Lung (tissue), 12 donors: ENCODE results near the gene PCDHGA12. TPM values are rescaled to one million over a fixed set of nuclear protein-coding genes. Genes with fewer than 3 reads are reported as not detected.
"Not testable (repeated sequence)": the region's sequence is repeated elsewhere in the genome, so short reads cannot be mapped to it uniquely, and the experiment has no call there.

ENCODE experiments used
- ATAC-seq: fragments of 200-7000 bp; cut with Tn5 transposase; one replicate; pipeline ENCODE4 v1.9.1; 2020; ENCODE audit warnings: moderate number of reproducible peaks; ENCODE audit not compliant: insufficient read depth, low FRiP score
- DNase-seq, 3 donors: peaks; one replicate each; pipeline ENCODE4 v3.0.0-alpha.2; 2013 to 2017
- H3K27ac ChIP-seq, 2 donors: one replicate each; pipeline ENCODE4 v1.5.1; 2013; ENCODE audit warnings: mild to moderate bottlenecking in 2 of 2, moderate library complexity in 2 of 2, control low read depth in 1 of 2, inconsistent platforms in 1 of 2, low read depth in 1 of 2, low read length in 1 of 2
- H3K27me3 ChIP-seq, 3 donors: one replicate each; pipeline ENCODE4 v1.5.1; 2013; ENCODE audit warnings: low read length in 2 of 3; ENCODE audit not compliant: control insufficient read depth in 3 of 3, insufficient read depth in 3 of 3
- H3K36me3 ChIP-seq, 4 donors: one replicate each; pipeline ENCODE4 v1.5.1; 2013; ENCODE audit warnings: low read length in 4 of 4, mild to moderate bottlenecking in 1 of 4, moderate library complexity in 1 of 4; ENCODE audit not compliant: control insufficient read depth in 4 of 4, insufficient read depth in 4 of 4
- H3K4me1 ChIP-seq, 5 donors: one replicate each; pipeline ENCODE4 v1.5.1; 2013; ENCODE audit warnings: low read length in 5 of 5, mild to moderate bottlenecking in 2 of 5, moderate library complexity in 1 of 5; ENCODE audit not compliant: control insufficient read depth in 5 of 5, insufficient read depth in 5 of 5
- H3K4me3 ChIP-seq: one replicate; pipeline ENCODE4 v1.5.1; 2013; ENCODE audit warnings: mild to moderate bottlenecking, control low read depth, moderate library complexity
- H3K9ac ChIP-seq, 2 donors: one replicate each; pipeline ENCODE4 v1.5.1; 2013; ENCODE audit warnings: low read length in 2 of 2, control low read depth in 1 of 2; ENCODE audit not compliant: insufficient read depth in 1 of 2
- H3K9me3 ChIP-seq, 4 donors: one replicate each; pipeline ENCODE4 v1.5.1; 2013; ENCODE audit warnings: low read length in 3 of 4, mild to moderate bottlenecking in 1 of 4, moderate library complexity in 1 of 4; ENCODE audit not compliant: control insufficient read depth in 4 of 4, insufficient read depth in 3 of 4
- WGBS, 2 donors: extraction: QIAGEN DNeasy Blood & Tissue Kit; methylation state at CpG; one replicate each; pipeline ENCODE4 v1.1.7; 2013; 5-methylcytosine and 5-hydroxymethylcytosine counted together
- polyA plus RNA-seq, 2 donors: library from polyadenylated mRNA; stranded (reverse); fragments of 200-250 nt; gene quantifications; one replicate each; pipeline ENCODE4 v1.2.1, GENCODE V29; 2013
- total RNA-seq, 2 donors: library from RNA; depleted of rRNA in 1 of 2; stranded (reverse); fragments of >200 nt in 1 of 2; gene quantifications; one replicate each; pipeline ENCODE4 v1.2.1, GENCODE V29; 2014 to 2021
- TF ChIP-seq, protein P1 (sequence below): IDR thresholded peaks from 2 replicates; pipeline ENCODE4 v1.5.1; 2012; ENCODE audit warnings: mild to moderate bottlenecking; ENCODE audit errors: control extremely low read depth, extremely low read depth
- donor health status: control.
- donor health status: control.
- donor health status: Bipolar disorder and iron deficiency.
- donor health status: healthy.
- donor health status: DM: yes; HTN: yes; CAD: no.

PCDHGA12 gene
- total and polyA plus RNA-seq, 4 donors, result 1.2 to 7.9 (median 3.6) TPM

DNA sequence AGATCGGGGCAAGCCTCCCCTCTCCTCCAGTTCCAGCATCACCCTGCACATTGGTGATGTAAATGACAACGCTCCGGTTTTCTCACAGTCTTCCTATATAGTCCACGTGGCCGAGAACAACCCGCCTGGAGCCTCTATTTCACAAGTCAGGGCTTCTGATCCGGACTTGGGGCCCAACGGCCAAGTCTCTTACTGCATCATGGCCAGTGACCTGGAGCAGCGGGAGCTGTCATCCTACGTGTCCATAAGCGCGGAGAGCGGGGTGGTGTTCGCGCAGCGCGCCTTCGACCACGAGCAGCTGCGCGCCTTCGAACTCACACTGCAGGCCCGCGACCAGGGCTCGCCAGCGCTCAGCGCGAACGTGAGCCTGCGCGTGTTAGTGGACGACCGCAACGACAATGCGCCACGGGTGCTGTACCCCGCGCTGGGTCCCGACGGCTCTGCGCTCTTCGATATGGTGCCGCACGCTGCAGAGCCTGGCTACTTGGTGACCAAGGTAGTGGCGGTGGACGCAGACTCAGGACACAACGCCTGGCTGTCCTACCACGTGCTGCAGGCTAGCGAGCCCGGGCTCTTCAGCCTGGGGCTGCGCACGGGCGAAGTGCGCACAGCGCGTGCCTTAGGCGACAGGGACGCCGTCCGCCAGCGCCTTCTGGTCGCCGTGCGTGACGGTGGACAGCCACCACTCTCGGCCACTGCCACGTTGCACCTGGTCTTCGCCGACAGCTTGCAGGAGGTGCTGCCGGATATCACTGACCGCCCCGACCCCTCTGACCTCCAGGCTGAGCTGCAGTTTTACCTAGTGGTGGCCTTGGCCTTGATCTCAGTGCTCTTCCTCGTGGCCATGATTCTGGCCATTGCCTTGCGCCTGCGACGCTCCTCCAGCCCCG, 40.9 kb upstream of the PCDHGA12 start:
- Histone ChIP-seq H3K4me1 (no peaks in the 10 kb centered on the region), H3K27ac (no peak overlapping the region), H3K9ac (no peak overlapping the region), H3K9me3 (peaks cover 3 to 48% (median 22%) of the 10 kb centered on the region in 4 donors), H3K4me3 (no peak overlapping the region), H3K27me3 (peaks cover 0 to 2% (median 0%) of the 10 kb centered on the region in 3 donors), H3K36me3 (peaks cover 0 to 19% (median 0%) of the 10 kb centered on the region in 4 donors)
- ATAC-seq (no peak), DNase-seq (no peak)
- WGBS, 2 donors, result 35 to 41% methylated on average over 77 of the region's 77 CpGs
- TF ChIP-seq, protein P1, sequence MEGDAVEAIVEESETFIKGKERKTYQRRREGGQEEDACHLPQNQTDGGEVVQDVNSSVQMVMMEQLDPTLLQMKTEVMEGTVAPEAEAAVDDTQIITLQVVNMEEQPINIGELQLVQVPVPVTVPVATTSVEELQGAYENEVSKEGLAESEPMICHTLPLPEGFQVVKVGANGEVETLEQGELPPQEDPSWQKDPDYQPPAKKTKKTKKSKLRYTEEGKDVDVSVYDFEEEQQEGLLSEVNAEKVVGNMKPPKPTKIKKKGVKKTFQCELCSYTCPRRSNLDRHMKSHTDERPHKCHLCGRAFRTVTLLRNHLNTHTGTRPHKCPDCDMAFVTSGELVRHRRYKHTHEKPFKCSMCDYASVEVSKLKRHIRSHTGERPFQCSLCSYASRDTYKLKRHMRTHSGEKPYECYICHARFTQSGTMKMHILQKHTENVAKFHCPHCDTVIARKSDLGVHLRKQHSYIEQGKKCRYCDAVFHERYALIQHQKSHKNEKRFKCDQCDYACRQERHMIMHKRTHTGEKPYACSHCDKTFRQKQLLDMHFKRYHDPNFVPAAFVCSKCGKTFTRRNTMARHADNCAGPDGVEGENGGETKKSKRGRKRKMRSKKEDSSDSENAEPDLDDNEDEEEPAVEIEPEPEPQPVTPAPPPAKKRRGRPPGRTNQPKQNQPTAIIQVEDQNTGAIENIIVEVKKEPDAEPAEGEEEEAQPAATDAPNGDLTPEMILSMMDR, result no peak

DNA sequence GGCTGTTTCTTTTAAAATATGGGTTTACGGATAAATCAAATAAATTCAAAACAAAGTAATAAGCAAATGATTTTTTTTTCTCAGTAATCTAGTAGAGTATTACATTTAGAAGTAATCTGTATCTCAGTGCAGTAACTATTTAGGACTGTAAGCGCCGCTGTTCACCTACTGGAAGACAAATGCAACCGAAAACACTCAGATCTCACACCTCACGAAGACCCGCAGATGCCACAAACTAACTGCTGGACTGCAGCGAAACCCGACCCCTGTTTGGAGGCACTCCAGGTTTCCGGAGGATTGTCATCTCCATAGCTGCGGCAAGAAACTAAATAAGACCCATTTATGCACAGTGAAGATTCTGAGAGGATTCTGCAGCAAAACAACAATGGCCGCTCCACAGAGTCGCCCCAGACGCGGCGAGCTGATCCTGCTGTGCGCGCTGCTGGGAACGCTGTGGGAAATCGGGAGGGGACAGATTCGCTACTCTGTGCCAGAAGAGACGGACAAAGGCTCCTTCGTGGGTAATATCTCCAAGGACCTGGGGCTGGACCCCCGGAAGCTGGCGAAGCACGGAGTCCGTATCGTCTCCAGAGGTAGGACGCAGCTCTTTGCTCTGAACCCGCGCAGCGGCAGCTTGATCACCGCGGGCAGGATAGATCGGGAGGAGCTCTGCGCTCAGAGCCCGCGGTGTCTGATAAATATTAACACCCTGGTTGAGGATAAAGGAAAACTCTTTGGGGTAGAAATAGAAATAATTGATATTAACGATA, 37.7 kb upstream of the PCDHGA12 start, which contains the start of gene PCDHGA8:
TSS of gene PCDHGA8 (plus strand) at position 205 of the 770 bp plus-strand sequence. CDS start at position 386, 181 bp downstream.
- 27 to 28% methylated on average over 38 of the region's 38 CpGs for WGBS, 2 donors
- H3K4me3 ChIP-seq, result no peak within 1 kb of the TSS
- TF ChIP-seq, protein P1, result no peak
- peaks cover 0 to 19% (median 0%) of the 10 kb centered on the region in 4 donors for H3K36me3 ChIP-seq
- H3K27ac ChIP-seq, result no peak within 1 kb of the TSS
- DNase-seq, result peak in 1 of 3 donors; percentile 17
- H3K4me1 ChIP-seq, result no peaks in the 10 kb centered on the region
- no peak within 1 kb of the TSS for H3K9ac ChIP-seq
- ATAC-seq, result no peak
- H3K9me3 ChIP-seq, result peaks cover 3 to 42% (median 20%) of the 10 kb centered on the region in 4 donors
- H3K27me3 ChIP-seq, result peaks cover 0 to 2% (median 0%) of the 10 kb centered on the region in 3 donors

DNA sequence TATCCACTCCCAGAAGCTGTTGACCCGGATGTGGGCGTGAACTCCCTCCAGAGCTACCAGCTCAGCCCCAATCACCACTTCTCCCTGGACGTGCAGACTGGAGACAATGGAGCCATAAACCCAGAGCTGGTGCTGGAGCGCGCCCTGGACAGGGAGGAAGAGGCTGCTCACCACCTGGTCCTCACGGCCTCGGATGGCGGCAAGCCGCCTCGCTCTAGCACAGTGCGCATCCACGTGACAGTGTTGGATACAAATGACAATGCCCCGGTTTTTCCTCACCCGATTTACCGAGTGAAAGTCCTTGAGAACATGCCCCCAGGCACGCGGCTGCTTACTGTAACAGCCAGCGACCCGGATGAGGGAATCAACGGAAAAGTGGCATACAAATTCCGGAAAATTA, 37.0 kb upstream of the PCDHGA12 start:
- no peak overlapping the region for H3K9ac ChIP-seq
- TF ChIP-seq, protein P1, result no peak
- no peak overlapping the region for H3K27ac ChIP-seq
- no peak for ATAC-seq
- 34 to 35% methylated on average over 21 of the region's 21 CpGs for WGBS, 2 donors
- DNase-seq, result no peak
- no peak overlapping the region for H3K4me3 ChIP-seq
- peaks cover 0 to 2% (median 0%) of the 10 kb centered on the region in 3 donors for H3K27me3 ChIP-seq
- peaks cover 3 to 44% (median 19%) of the 10 kb centered on the region in 4 donors for H3K9me3 ChIP-seq
- H3K36me3 ChIP-seq, result peaks cover 0 to 17% (median 0%) of the 10 kb centered on the region in 4 donors
- H3K4me1 ChIP-seq, result no peaks in the 10 kb centered on the region

DNA sequence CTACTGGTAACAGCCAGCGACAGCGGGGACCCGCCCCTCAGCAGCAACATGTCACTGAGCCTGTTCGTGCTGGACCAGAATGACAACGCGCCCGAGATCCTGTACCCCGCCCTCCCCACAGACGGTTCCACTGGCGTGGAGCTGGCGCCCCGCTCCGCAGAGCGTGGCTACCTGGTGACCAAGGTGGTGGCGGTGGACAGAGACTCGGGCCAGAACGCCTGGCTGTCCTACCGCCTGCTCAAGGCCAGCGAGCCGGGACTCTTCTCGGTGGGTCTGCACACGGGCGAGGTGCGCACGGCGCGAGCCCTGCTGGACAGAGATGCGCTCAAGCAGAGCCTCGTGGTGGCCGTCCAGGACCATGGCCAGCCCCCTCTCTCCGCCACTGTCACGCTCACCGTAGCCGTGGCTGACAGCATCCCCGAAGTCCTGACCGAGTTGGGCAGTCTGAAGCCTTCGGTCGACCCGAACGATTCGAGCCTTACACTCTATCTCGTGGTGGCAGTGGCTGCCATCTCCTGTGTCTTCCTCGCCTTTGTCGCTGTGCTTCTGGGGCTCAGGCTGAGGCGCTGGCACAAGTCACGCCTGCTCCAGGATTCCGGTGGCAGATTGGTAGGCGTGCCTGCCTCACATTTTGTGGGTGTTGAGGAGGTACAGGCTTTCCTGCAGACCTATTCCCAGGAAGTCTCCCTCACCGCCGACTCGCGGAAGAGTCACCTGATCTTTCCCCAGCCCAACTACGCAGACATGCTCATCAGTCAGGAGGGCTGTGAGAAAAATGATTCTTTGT, 35.7 kb upstream of the PCDHGA12 start:
- H3K4me3 ChIP-seq, H3K9ac ChIP-seq, H3K27ac ChIP-seq, H3K27me3 ChIP-seq, DNase-seq, ATAC-seq, H3K4me1 ChIP-seq: not testable (repeated sequence)
- peaks cover 0 to 16% (median 0%) of the 10 kb centered on the region in 4 donors for H3K36me3 ChIP-seq
- 34 to 36% methylated on average over 41 to 45 of the region's 53 CpGs for WGBS, 2 donors
- peaks cover 3 to 39% (median 17%) of the 10 kb centered on the region in 4 donors for H3K9me3 ChIP-seq
